HepG2 (cell line): Measurements from ENCODE around the gene GDF15. TPM values are rescaled to one million over a fixed set of nuclear protein-coding genes. Genes with fewer than 3 reads are reported as not detected.

Experiments used
- KDM4B ChIP-seq: sonication (generic); formaldehyde crosslinking; IDR thresholded peaks from 2 replicates; pipeline ENCODE4 v1.4.0; 2020; ENCODE audit warnings: missing genetic modification reagents
- PHF21A ChIP-seq: sonication (generic); formaldehyde crosslinking; IDR thresholded peaks from 2 replicates; pipeline ENCODE4 v1.5.0; 2020; ENCODE audit warnings: mild to moderate bottlenecking, missing genetic modification reagents
- SIX4 ChIP-seq: sonication (generic); formaldehyde crosslinking; IDR thresholded peaks from 2 replicates; pipeline ENCODE4 v1.4.0; 2020; ENCODE audit warnings: missing genetic modification reagents
- ZFP62 ChIP-seq: sonication (generic); formaldehyde crosslinking; IDR thresholded peaks from 2 replicates; pipeline ENCODE4 v1.4.0; 2020; ENCODE audit warnings: missing genetic modification reagents
- ZNF17 ChIP-seq: sonication (generic); formaldehyde crosslinking; IDR thresholded peaks from 2 replicates; pipeline ENCODE4 v1.5.0; 2020; ENCODE audit warnings: mild to moderate bottlenecking, missing genetic modification reagents
- ZNF207 ChIP-seq: fragments of 450-650 bp; IDR thresholded peaks from 2 replicates; pipeline ENCODE4 v1.6.1; 2016; ENCODE audit warnings: antibody characterized with exemption, borderline replicate concordance
- ZNF225 ChIP-seq: sonication (generic); formaldehyde crosslinking; IDR thresholded peaks from 2 replicates; pipeline ENCODE4 v1.4.0; 2020; ENCODE audit warnings: mild to moderate bottlenecking, missing genetic modification reagents
- ZNF431 ChIP-seq: sonication (generic); formaldehyde crosslinking; IDR thresholded peaks from 2 replicates; pipeline ENCODE4 v1.9.0; 2022; ENCODE audit warnings: missing genetic modification reagents, low read depth, mild to moderate bottlenecking, borderline replicate concordance
- ZNF501 ChIP-seq: sonication (generic); formaldehyde crosslinking; IDR thresholded peaks from 2 replicates; pipeline ENCODE4 v1.5.1; 2020; ENCODE audit warnings: mild to moderate bottlenecking, moderate library complexity, missing genetic modification reagents
- polyA plus RNA-seq, 8 experiments: library from polyadenylated mRNA; depleted of rRNA in 3 of 8; stranded (reverse) in 7 of 8; unstranded in 1 of 8; fragments of >200 nt; fragmentation: Illumina TruSeq in 4 of 8; extraction: Trizol in 4 of 8; gene quantifications; 2 replicates each; pipeline versions ENCODE4 v1.2.1 to v1.2.3, GENCODE V29; 2011 to 2016; ENCODE audit warnings: low read depth in 4 of 8, missing spikeins in 1 of 8, mixed read lengths in 1 of 8; ENCODE audit not compliant: insufficient read depth in 1 of 8
- total RNA-seq, 5 experiments: library from RNA; depleted of rRNA; stranded (reverse); fragments of >200 nt; fragmentation: Illumina TruSeq; extraction: Trizol; gene quantifications; 2 replicates each; pipeline ENCODE4 v1.2.3, GENCODE V29; 2016; ENCODE audit warnings: low read depth in 1 of 5
- TF ChIP-seq, protein P1 (sequence below): sonication (generic); formaldehyde crosslinking; conservative IDR thresholded peaks from 2 replicates; pipeline ENCODE4 v1.8.0; 2022; ENCODE audit warnings: mild to moderate bottlenecking, moderate library complexity, missing genetic modification reagents
- TF ChIP-seq, protein P2 (sequence below): sonication (generic); formaldehyde crosslinking; IDR thresholded peaks from 2 replicates; pipeline ENCODE4 v1.5.0; 2020; ENCODE audit warnings: missing genetic modification reagents, mild to moderate bottlenecking, borderline replicate concordance
- TF ChIP-seq, protein P3 (sequence below): IDR thresholded peaks from 2 replicates; pipeline ENCODE4 v1.6.1; 2016; ENCODE audit warnings: mild to moderate bottlenecking, missing biosample characterization, missing genetic modification reagents
- TF ChIP-seq, protein P4 (sequence below): sonication (generic); formaldehyde crosslinking; IDR thresholded peaks from 2 replicates; pipeline ENCODE4; 2020; ENCODE audit warnings: missing genetic modification reagents, mild to moderate bottlenecking, borderline replicate concordance
- TF ChIP-seq, protein P5 (sequence below): sonication (generic); formaldehyde crosslinking; IDR thresholded peaks from 2 replicates; pipeline ENCODE4 v1.9.0; 2021; ENCODE audit warnings: mild to moderate bottlenecking, missing genetic modification reagents

The GDF15 gene
- total and polyA plus RNA-seq, 2 of the 13 experiments (the other 11 are each of a cell fraction or from before 2014, with no cell fraction given): 146 to 422 TPM

DNA sequence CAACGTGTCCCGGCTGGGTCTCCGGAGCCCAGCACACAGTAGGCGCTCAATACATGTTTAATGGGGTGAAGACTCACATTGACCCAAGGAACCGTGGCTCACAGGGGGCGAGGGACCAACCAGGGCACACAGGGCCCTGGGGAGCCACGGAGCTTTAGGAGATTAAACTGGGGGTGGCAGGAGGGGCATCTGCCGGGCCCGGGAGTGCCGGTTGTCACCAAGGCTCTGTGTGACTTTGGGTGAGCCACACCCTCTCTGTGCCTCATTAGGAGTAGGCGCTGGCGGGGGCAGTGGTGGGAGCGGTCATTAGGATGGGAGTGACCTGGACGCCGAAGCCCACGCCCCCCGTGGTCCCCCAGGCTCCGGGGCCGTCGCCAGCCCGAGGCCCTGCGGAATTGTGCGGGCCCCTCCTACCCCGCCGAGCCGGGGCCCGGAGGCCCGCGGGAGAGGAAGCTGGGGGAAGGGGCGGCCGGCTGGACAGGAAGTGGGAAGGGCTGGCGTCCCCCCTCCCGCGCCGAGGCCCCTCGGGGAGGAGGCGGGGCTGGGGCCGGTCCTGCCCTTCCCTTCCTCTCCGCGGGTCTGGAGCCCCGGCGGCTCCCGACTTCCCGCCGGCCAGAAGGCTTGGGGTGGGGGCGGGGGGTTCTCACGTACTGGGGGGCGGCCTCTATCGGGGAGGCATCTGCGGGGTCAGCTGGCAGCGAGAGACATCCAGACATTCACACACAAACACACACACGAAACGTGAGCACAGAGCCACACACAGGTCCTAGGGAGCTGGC, 31.5 kb downstream of the GDF15 start (continued):
- TF ChIP-seq, protein P1, sequence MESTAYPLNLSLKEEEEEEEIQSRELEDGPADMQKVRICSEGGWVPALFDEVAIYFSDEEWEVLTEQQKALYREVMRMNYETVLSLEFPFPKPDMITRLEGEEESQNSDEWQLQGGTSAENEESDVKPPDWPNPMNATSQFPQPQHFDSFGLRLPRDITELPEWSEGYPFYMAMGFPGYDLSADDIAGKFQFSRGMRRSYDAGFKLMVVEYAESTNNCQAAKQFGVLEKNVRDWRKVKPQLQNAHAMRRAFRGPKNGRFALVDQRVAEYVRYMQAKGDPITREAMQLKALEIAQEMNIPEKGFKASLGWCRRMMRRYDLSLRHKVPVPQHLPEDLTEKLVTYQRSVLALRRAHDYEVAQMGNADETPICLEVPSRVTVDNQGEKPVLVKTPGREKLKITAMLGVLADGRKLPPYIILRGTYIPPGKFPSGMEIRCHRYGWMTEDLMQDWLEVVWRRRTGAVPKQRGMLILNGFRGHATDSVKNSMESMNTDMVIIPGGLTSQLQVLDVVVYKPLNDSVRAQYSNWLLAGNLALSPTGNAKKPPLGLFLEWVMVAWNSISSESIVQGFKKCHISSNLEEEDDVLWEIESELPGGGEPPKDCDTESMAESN: 0 out of 2 replicates have a peak, but pooled peaks have one; percentile 37
- TF ChIP-seq, protein P2, sequence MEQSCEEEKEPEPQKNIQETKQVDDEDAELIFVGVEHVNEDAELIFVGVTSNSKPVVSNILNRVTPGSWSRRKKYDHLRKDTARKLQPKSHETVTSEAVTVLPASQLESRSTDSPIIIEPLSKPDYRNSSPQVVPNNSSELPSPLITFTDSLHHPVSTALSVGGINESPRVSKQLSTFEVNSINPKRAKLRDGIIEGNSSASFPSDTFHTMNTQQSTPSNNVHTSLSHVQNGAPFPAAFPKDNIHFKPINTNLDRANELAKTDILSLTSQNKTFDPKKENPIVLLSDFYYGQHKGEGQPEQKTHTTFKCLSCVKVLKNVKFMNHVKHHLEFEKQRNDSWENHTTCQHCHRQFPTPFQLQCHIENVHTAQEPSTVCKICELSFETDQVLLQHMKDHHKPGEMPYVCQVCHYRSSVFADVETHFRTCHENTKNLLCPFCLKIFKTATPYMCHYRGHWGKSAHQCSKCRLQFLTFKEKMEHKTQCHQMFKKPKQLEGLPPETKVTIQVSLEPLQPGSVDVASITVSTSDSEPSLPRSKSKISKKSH (CRISPR knock-in tag): 0 out of 2 replicates have a peak, but pooled peaks have one; percentile 4
- TF ChIP-seq ZNF225 (CRISPR knock-in tag) (no peak), ZFP62 (no peak), PHF21A (peak; percentile 64), ZNF431 (CRISPR knock-in tag) (0 out of 2 replicates have a peak, but pooled peaks have one; percentile 36), ZNF17 (CRISPR knock-in tag) (no peak), SIX4 (no peak), KDM4B (CRISPR knock-in tag) (no peak), ZNF207 (no peak), ZNF501 (CRISPR knock-in tag) (peak; percentile 83; the same call in 1 of the 2 replicates)
- TF ChIP-seq, protein P3, sequence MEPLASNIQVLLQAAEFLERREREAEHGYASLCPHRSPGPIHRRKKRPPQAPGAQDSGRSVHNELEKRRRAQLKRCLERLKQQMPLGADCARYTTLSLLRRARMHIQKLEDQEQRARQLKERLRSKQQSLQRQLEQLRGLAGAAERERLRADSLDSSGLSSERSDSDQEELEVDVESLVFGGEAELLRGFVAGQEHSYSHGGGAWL (CRISPR knock-in tag): peak; percentile 56; the same call in 1 of the 2 replicates
- TF ChIP-seq, protein P4, sequence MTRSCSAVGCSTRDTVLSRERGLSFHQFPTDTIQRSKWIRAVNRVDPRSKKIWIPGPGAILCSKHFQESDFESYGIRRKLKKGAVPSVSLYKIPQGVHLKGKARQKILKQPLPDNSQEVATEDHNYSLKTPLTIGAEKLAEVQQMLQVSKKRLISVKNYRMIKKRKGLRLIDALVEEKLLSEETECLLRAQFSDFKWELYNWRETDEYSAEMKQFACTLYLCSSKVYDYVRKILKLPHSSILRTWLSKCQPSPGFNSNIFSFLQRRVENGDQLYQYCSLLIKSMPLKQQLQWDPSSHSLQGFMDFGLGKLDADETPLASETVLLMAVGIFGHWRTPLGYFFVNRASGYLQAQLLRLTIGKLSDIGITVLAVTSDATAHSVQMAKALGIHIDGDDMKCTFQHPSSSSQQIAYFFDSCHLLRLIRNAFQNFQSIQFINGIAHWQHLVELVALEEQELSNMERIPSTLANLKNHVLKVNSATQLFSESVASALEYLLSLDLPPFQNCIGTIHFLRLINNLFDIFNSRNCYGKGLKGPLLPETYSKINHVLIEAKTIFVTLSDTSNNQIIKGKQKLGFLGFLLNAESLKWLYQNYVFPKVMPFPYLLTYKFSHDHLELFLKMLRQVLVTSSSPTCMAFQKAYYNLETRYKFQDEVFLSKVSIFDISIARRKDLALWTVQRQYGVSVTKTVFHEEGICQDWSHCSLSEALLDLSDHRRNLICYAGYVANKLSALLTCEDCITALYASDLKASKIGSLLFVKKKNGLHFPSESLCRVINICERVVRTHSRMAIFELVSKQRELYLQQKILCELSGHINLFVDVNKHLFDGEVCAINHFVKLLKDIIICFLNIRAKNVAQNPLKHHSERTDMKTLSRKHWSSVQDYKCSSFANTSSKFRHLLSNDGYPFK (CRISPR knock-in tag): peak; percentile 26; the same call in 1 of the 2 replicates
- TF ChIP-seq, protein P5, sequence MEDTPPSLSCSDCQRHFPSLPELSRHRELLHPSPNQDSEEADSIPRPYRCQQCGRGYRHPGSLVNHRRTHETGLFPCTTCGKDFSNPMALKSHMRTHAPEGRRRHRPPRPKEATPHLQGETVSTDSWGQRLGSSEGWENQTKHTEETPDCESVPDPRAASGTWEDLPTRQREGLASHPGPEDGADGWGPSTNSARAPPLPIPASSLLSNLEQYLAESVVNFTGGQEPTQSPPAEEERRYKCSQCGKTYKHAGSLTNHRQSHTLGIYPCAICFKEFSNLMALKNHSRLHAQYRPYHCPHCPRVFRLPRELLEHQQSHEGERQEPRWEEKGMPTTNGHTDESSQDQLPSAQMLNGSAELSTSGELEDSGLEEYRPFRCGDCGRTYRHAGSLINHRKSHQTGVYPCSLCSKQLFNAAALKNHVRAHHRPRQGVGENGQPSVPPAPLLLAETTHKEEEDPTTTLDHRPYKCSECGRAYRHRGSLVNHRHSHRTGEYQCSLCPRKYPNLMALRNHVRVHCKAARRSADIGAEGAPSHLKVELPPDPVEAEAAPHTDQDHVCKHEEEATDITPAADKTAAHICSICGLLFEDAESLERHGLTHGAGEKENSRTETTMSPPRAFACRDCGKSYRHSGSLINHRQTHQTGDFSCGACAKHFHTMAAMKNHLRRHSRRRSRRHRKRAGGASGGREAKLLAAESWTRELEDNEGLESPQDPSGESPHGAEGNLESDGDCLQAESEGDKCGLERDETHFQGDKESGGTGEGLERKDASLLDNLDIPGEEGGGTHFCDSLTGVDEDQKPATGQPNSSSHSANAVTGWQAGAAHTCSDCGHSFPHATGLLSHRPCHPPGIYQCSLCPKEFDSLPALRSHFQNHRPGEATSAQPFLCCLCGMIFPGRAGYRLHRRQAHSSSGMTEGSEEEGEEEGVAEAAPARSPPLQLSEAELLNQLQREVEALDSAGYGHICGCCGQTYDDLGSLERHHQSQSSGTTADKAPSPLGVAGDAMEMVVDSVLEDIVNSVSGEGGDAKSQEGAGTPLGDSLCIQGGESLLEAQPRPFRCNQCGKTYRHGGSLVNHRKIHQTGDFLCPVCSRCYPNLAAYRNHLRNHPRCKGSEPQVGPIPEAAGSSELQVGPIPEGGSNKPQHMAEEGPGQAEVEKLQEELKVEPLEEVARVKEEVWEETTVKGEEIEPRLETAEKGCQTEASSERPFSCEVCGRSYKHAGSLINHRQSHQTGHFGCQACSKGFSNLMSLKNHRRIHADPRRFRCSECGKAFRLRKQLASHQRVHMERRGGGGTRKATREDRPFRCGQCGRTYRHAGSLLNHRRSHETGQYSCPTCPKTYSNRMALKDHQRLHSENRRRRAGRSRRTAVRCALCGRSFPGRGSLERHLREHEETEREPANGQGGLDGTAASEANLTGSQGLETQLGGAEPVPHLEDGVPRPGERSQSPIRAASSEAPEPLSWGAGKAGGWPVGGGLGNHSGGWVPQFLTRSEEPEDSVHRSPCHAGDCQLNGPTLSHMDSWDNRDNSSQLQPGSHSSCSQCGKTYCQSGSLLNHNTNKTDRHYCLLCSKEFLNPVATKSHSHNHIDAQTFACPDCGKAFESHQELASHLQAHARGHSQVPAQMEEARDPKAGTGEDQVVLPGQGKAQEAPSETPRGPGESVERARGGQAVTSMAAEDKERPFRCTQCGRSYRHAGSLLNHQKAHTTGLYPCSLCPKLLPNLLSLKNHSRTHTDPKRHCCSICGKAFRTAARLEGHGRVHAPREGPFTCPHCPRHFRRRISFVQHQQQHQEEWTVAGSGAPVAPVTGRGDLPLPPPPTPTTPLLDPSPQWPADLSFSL (CRISPR knock-in tag): peak; percentile 38; the same call in 1 of the 2 replicates
